Measurements from ENCODE around the gene MAFG. TPM values are rescaled to one million over a fixed set of nuclear protein-coding genes. Genes with fewer than 3 reads are reported as not detected.

MAFG gene
- total and polyA plus RNA-seq, 2 of the 13 experiments (the other 11 are each of a cell fraction or from before 2014, with no cell fraction given): 14.5 to 20.0 TPM

DNA sequence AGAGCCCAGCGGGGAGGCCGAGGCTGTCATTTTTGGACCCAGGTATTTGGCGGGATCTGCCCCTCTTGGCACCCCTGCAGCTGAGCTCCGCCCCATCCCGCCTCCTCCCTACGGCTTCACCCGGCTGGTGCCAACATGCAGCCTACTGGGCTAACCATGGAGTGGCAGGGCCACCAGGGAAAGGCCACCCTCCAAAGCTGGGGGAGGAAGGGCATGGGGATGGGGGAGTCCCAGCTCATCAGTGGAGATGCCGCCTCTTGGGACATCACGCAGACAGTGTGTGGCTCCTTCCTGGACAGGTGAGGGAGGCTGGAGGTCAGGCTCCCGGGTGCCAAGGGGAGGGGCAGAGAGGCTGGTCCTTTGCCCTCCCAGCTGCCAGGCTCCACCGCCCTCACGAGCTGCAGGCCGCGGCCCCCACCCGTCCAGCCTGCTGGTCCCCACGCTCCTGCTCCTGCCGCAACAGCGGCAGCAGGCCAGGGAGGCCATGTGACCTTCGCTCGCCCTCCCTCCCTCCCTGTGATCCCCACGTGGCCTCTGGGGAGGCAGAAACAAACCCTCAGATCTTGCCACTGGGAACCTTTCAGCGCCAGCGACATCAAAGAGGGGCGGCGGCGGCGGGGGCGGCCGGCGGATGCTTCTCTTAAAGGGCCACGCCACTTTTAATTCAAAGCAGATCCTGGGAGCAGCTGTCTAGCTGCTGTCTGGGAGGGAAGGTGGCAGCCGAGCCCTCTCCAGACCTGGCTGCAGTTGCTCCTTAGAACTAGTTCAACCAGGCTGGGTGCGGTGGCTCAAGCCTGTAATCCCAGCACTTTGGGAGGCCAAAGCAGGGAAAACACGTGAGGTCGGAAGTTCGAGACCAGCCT is 40.2 kb upstream of the MAFG start (continued):
- peak; percentile 46; the same call in 1 of the 2 replicates for TF ChIP-seq CBFB (CRISPR knock-in tag; IDR thresholded peaks at IDR 0.05)
- TF ChIP-seq, protein P1, sequence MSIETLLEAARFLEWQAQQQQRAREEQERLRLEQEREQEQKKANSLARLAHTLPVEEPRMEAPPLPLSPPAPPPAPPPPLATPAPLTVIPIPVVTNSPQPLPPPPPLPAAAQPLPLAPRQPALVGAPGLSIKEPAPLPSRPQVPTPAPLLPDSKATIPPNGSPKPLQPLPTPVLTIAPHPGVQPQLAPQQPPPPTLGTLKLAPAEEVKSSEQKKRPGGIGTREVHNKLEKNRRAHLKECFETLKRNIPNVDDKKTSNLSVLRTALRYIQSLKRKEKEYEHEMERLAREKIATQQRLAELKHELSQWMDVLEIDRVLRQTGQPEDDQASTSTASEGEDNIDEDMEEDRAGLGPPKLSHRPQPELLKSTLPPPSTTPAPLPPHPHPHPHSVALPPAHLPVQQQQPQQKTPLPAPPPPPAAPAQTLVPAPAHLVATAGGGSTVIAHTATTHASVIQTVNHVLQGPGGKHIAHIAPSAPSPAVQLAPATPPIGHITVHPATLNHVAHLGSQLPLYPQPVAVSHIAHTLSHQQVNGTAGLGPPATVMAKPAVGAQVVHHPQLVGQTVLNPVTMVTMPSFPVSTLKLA (IDR thresholded peaks at IDR 0.05): peak; percentile 97
- TF ChIP-seq ZNF264 (CRISPR knock-in tag; IDR thresholded peaks at IDR 0.05): peak; percentile 74; the same call in 1 of the 2 replicates
- no peak for TF ChIP-seq NFE2L2 (IDR thresholded peaks at IDR 0.05; ENCODE audit: low read length)
- no peak for TF ChIP-seq ZKSCAN1 (IDR thresholded peaks at IDR 0.05; ENCODE audit: low read length)
- peak; percentile 73; the same call in 1 of the 2 replicates for TF ChIP-seq TOPORS (CRISPR knock-in tag; IDR thresholded peaks at IDR 0.05)
- TF ChIP-seq, protein P2, sequence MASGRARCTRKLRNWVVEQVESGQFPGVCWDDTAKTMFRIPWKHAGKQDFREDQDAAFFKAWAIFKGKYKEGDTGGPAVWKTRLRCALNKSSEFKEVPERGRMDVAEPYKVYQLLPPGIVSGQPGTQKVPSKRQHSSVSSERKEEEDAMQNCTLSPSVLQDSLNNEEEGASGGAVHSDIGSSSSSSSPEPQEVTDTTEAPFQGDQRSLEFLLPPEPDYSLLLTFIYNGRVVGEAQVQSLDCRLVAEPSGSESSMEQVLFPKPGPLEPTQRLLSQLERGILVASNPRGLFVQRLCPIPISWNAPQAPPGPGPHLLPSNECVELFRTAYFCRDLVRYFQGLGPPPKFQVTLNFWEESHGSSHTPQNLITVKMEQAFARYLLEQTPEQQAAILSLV (CRISPR knock-in tag; IDR thresholded peaks at IDR 0.05; ENCODE audit: borderline replicate concordance): peak; percentile 67; the same call in 1 of the 2 replicates
- TF ChIP-seq, protein P3, sequence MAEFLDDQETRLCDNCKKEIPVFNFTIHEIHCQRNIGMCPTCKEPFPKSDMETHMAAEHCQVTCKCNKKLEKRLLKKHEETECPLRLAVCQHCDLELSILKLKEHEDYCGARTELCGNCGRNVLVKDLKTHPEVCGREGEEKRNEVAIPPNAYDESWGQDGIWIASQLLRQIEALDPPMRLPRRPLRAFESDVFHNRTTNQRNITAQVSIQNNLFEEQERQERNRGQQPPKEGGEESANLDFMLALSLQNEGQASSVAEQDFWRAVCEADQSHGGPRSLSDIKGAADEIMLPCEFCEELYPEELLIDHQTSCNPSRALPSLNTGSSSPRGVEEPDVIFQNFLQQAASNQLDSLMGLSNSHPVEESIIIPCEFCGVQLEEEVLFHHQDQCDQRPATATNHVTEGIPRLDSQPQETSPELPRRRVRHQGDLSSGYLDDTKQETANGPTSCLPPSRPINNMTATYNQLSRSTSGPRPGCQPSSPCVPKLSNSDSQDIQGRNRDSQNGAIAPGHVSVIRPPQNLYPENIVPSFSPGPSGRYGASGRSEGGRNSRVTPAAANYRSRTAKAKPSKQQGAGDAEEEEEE (CRISPR knock-in tag; IDR thresholded peaks at IDR 0.05; ENCODE audit: borderline replicate concordance): peak; percentile 80; the same call in 1 of the 2 replicates
- peak; percentile 75; the same call in 1 of the 2 replicates for TF ChIP-seq ZKSCAN5 (CRISPR knock-in tag; IDR thresholded peaks at IDR 0.05)
- peak; percentile 54; the same call in 1 of the 2 replicates for TF ChIP-seq SSRP1 (CRISPR knock-in tag; IDR thresholded peaks at IDR 0.05)
- 0 out of 2 replicates have a peak, but pooled peaks have one; percentile 53 for TF ChIP-seq RELA (CRISPR knock-in tag; IDR thresholded peaks at IDR 0.05)
- no peak for TF ChIP-seq NFIB (CRISPR knock-in tag; IDR thresholded peaks at IDR 0.05; ENCODE audit: borderline replicate concordance)
- TF ChIP-seq CEBPG (CRISPR knock-in tag; IDR thresholded peaks at IDR 0.05): peak; percentile 62; the same call in 1 of the 2 replicates
- TF ChIP-seq, protein P4, sequence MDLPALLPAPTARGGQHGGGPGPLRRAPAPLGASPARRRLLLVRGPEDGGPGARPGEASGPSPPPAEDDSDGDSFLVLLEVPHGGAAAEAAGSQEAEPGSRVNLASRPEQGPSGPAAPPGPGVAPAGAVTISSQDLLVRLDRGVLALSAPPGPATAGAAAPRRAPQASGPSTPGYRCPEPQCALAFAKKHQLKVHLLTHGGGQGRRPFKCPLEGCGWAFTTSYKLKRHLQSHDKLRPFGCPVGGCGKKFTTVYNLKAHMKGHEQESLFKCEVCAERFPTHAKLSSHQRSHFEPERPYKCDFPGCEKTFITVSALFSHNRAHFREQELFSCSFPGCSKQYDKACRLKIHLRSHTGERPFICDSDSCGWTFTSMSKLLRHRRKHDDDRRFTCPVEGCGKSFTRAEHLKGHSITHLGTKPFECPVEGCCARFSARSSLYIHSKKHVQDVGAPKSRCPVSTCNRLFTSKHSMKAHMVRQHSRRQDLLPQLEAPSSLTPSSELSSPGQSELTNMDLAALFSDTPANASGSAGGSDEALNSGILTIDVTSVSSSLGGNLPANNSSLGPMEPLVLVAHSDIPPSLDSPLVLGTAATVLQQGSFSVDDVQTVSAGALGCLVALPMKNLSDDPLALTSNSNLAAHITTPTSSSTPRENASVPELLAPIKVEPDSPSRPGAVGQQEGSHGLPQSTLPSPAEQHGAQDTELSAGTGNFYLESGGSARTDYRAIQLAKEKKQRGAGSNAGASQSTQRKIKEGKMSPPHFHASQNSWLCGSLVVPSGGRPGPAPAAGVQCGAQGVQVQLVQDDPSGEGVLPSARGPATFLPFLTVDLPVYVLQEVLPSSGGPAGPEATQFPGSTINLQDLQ (CRISPR knock-in tag; IDR thresholded peaks at IDR 0.05): peak; percentile 88; the same call in 1 of the 2 replicates
- TF ChIP-seq, protein P5, sequence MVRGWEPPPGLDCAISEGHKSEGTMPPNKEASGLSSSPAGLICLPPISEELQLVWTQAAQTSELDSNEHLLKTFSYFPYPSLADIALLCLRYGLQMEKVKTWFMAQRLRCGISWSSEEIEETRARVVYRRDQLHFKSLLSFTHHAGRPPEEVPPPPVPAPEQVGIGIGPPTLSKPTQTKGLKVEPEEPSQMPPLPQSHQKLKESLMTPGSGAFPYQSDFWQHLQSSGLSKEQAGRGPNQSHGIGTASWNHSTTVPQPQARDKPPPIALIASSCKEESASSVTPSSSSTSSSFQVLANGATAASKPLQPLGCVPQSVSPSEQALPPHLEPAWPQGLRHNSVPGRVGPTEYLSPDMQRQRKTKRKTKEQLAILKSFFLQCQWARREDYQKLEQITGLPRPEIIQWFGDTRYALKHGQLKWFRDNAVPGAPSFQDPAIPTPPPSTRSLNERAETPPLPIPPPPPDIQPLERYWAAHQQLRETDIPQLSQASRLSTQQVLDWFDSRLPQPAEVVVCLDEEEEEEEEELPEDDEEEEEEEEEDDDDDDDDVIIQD (CRISPR knock-in tag; IDR thresholded peaks at IDR 0.05; ENCODE audit: low read depth): peak; percentile 76
- peak; percentile 87 for TF ChIP-seq ZNF709 (CRISPR knock-in tag; IDR thresholded peaks at IDR 0.05)
- TF ChIP-seq, protein P6, sequence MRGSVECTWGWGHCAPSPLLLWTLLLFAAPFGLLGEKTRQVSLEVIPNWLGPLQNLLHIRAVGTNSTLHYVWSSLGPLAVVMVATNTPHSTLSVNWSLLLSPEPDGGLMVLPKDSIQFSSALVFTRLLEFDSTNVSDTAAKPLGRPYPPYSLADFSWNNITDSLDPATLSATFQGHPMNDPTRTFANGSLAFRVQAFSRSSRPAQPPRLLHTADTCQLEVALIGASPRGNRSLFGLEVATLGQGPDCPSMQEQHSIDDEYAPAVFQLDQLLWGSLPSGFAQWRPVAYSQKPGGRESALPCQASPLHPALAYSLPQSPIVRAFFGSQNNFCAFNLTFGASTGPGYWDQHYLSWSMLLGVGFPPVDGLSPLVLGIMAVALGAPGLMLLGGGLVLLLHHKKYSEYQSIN (CRISPR knock-in tag; IDR thresholded peaks at IDR 0.05; ENCODE audit: borderline replicate concordance): no peak
- no peak for TF ChIP-seq BRCA1 (CRISPR knock-in tag; IDR thresholded peaks at IDR 0.05)
- no peak for TF ChIP-seq HCFC1 (IDR thresholded peaks at IDR 0.05; ENCODE audit: low read depth, low read length)

Data from HepG2 (cell line).